SK-N-SH (cell line): ENCODE measurements around the gene SLC29A1. TPM values are rescaled to one million over a fixed set of nuclear protein-coding genes. Genes with fewer than 3 reads are reported as not detected.

Experiments used
- CTCF ChIA-PET: fragments of 300-600, 350-600 bp; formaldehyde crosslinking; extraction: SDS; loops from one replicate; lab custom pipeline; 2021; lab: Yijun Ruan, JAX
- POLR2A ChIA-PET: fragments of 350-600 bp; sonication (Branson Sonifier 250); formaldehyde crosslinking; extraction: SDS; loops from one replicate; lab custom pipeline; 2020; ENCODE audit warnings: antibody characterized with exemption, inconsistent platforms; lab: Yijun Ruan, JAX
- DNase-seq: peaks from one replicate; pipeline ENCODE4 v3.0.0; 2012
- H2AFZ ChIP-seq: fragments of 200-600 bp; sonication (generic); 2 replicates; pipeline ENCODE4 v1.8.1; 2016; ENCODE audit warnings: antibody characterized with exemption, mild to moderate bottlenecking, low read depth
- H3F3A ChIP-seq: fragments of 200-600 bp; sonication (generic); replicated peaks from 2 replicates; pipeline ENCODE3; 2016; ENCODE audit warnings: antibody characterized with exemption, mild to moderate bottlenecking; ENCODE audit not compliant: insufficient read depth
- H3K27ac ChIP-seq, 2 experiments: fragments of 200-500 bp in 1 of 2; fragments of 200-600 bp in 1 of 2; sonication (Bioruptor generic) in 1 of 2; sonication (generic), shearing (Covaris generic) in 1 of 2; 2 replicates each; pipeline versions ENCODE4 v1.5.1 to v1.6.1; 2014 to 2016; ENCODE audit warnings: low read depth in 2 of 2, inconsistent platforms in 1 of 2, low read length in 1 of 2, mild to moderate bottlenecking in 1 of 2, mixed read lengths in 1 of 2
- H3K27me3 ChIP-seq: fragments of 200-600 bp; sonication (generic), shearing (Covaris generic); 2 replicates; pipeline ENCODE4 v1.6.1; 2016; ENCODE audit warnings: mixed run types; ENCODE audit not compliant: insufficient read depth
- H3K36me3 ChIP-seq, 2 experiments: fragments of 200-500 bp in 1 of 2; fragments of 200-600 bp in 1 of 2; sonication (Bioruptor generic) in 1 of 2; sonication (generic) in 1 of 2; replicated peaks in 1 of 2; 2 replicates each; pipeline versions ENCODE3 to v1.5.1; 2014 to 2016; ENCODE audit warnings: low read length in 1 of 2, mild to moderate bottlenecking in 1 of 2; ENCODE audit not compliant: insufficient read depth in 2 of 2, control insufficient read depth in 1 of 2
- H3K4me1 ChIP-seq, 2 experiments: fragments of 200-500 bp in 1 of 2; fragments of 200-600 bp in 1 of 2; sonication (Bioruptor generic) in 1 of 2; sonication (generic), shearing (Covaris generic) in 1 of 2; 2 replicates each; pipeline versions ENCODE4 v1.5.1 to v1.6.1; 2014 to 2016; ENCODE audit warnings: low read depth in 1 of 2, low read length in 1 of 2, mixed run types in 1 of 2; ENCODE audit not compliant: insufficient read depth in 2 of 2, control insufficient read depth in 1 of 2
- H3K4me2 ChIP-seq: fragments of 200-600 bp; sonication (generic), shearing (Covaris generic); 2 replicates; pipeline ENCODE4 v1.6.1; 2017; ENCODE audit warnings: mixed run types
- H3K4me3 ChIP-seq, 2 experiments: fragments of 200-500 bp in 1 of 2; fragments of 200-600 bp in 1 of 2; sonication (Bioruptor generic) in 1 of 2; sonication (generic), shearing (Covaris generic) in 1 of 2; 2 replicates each; pipeline versions ENCODE4 v1.5.1 to v1.8.1; 2014 to 2016; ENCODE audit warnings: low read depth in 2 of 2, inconsistent platforms in 1 of 2, low read length in 1 of 2, mild to moderate bottlenecking in 1 of 2, mixed read lengths in 1 of 2, moderate library complexity in 1 of 2
- H3K79me2 ChIP-seq: fragments of 200-600 bp; sonication (generic); 2 replicates; pipeline ENCODE4 v1.8.1; 2017; ENCODE audit warnings: mild to moderate bottlenecking; ENCODE audit not compliant: insufficient read depth
- H3K9ac ChIP-seq: fragments of 200-600 bp; sonication (generic); 2 replicates; pipeline ENCODE4 v1.6.1; 2017; ENCODE audit warnings: mixed run types
- H3K9me2 ChIP-seq: fragments of 200-600 bp; sonication (generic); 2 replicates; pipeline ENCODE4 v1.6.1; 2017; ENCODE audit warnings: mixed run types
- H3K9me3 ChIP-seq: fragments of 200-600 bp; sonication (generic); 2 replicates; pipeline ENCODE4 v1.6.1; 2017; ENCODE audit warnings: mixed run types, mild to moderate bottlenecking, moderate library complexity
- H4K20me1 ChIP-seq: fragments of 200-600 bp; sonication (generic); 2 replicates; pipeline ENCODE4 v1.6.1; 2017; ENCODE audit warnings: mild to moderate bottlenecking, mixed run types; ENCODE audit not compliant: insufficient read depth
- CHD2 ChIP-seq: fragments of 150-350 bp; IDR thresholded peaks from 2 replicates; pipeline ENCODE4 v1.6.1; 2018; ENCODE audit warnings: low read length; ENCODE audit not compliant: partially characterized antibody
- CTCF ChIP-seq: fragments of 200-600 bp; sonication (generic); IDR thresholded peaks from 2 replicates; pipeline ENCODE4 v1.6.1; 2017; ENCODE audit warnings: antibody characterized with exemption, mild to moderate bottlenecking, moderate library complexity
- FOXM1 ChIP-seq: IDR thresholded peaks from 2 replicates; pipeline ENCODE4 v1.4.0; 2012; ENCODE audit warnings: low read depth, mild to moderate bottlenecking
- JUND ChIP-seq: IDR thresholded peaks from 2 replicates; pipeline ENCODE4 v1.4.0; 2012
- MEF2A ChIP-seq: IDR thresholded peaks from 2 replicates; pipeline ENCODE4 v1.4.0; 2012; ENCODE audit warnings: low read depth, borderline replicate concordance
- RFX5 ChIP-seq: IDR thresholded peaks from 2 replicates; pipeline ENCODE4 v1.6.1; 2012; ENCODE audit warnings: mild to moderate bottlenecking, improper control_type of control experiment, low read length
- SMC3 ChIP-seq: IDR thresholded peaks from 2 replicates; pipeline ENCODE4 v1.6.1; 2012; ENCODE audit warnings: low read depth, low read length, improper control_type of control experiment
- TCF12 ChIP-seq: IDR thresholded peaks from 2 replicates; pipeline ENCODE4 v1.4.0; 2012
- WGBS: methylation state at CpG from one replicate; pipeline ENCODE4 v1.1.6; 2017; ENCODE audit warnings: low lambda C conversion rate; 5-methylcytosine and 5-hydroxymethylcytosine counted together
- polyA plus RNA-seq, 3 experiments: library from polyadenylated mRNA; depleted of rRNA; stranded (reverse); fragments of >200 nt; gene quantifications; 2 replicates each; pipeline ENCODE4 v1.2.3, GENCODE V29; 2012
- TF ChIP-seq, protein P1 (sequence below): IDR thresholded peaks from 2 replicates; pipeline ENCODE4 v1.4.0; 2012; ENCODE audit warnings: low read depth, borderline replicate concordance
- TF ChIP-seq, protein P2 (sequence below): IDR thresholded peaks from 2 replicates; pipeline ENCODE4 v1.4.0; 2012; ENCODE audit warnings: low read depth, borderline replicate concordance
- TF ChIP-seq, protein P3 (sequence below): fragments of 150-350 bp; IDR thresholded peaks from 2 replicates; pipeline ENCODE4 v1.6.1; 2016; ENCODE audit warnings: mild to moderate bottlenecking, low read depth, low read length

SLC29A1 gene
- polyA plus RNA-seq, 1 of the 3 experiments (the other 2 are of a cell fraction), result 44.5 TPM

GRCh38 chr6:44221291-44221960, 2.0 kb upstream of the SLC29A1 start (continued):
- peak; percentile 83 for TF ChIP-seq CTCF
- peak; percentile 54; the same call in 1 of the 2 replicates for TF ChIP-seq TCF12
- TF ChIP-seq, protein P1, sequence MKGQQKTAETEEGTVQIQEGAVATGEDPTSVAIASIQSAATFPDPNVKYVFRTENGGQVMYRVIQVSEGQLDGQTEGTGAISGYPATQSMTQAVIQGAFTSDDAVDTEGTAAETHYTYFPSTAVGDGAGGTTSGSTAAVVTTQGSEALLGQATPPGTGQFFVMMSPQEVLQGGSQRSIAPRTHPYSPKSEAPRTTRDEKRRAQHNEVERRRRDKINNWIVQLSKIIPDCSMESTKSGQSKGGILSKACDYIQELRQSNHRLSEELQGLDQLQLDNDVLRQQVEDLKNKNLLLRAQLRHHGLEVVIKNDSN, result no peak

- 64% methylated on average over 2 of the region's 2 CpGs for WGBS
- no peak for DNase-seq
- H3K9me2 ChIP-seq, result no peaks in the 10 kb centered on the region
- peaks cover 17 to 66% of the 10 kb centered on the region in 2 experiments for H3K4me1 ChIP-seq
- H3F3A ChIP-seq, result peaks cover 7% of the 10 kb centered on the region
- peak overlapping the region; percentile 52 to 98 for H3K27ac ChIP-seq
- H3K9me3 ChIP-seq, result no peaks in the 10 kb centered on the region
- H2AFZ ChIP-seq, result no peak overlapping the region
- no peaks in the 10 kb centered on the region for H3K27me3 ChIP-seq
- H3K9ac ChIP-seq, result no peak overlapping the region
- no peak overlapping the region; a peak in 1 of 4 replicates for H3K4me3 ChIP-seq
- ChIA-PET POLR2A (interaction anchor here (0.7 to 4.7 kb wide), 5 partner anchors 12 to 49 kb away, joined by 3 to 49 read pairs (median 3); partner anchors contain the start of gene HSP90AB1), CTCF (interaction anchor here (1.0 to 13.7 kb wide), 21 partner anchors 8 to 139 kb away, joined by 3 to 224 read pairs (median 4); partner anchors contain the start of genes HSP90AB1 and SLC35B2)
- H3K36me3 ChIP-seq, result no peaks in the 10 kb centered on the region
- peaks cover 5% of the 10 kb centered on the region; the same call in 1 of the 2 replicates for H4K20me1 ChIP-seq
- peaks cover 7% of the 10 kb centered on the region; the same call in 1 of the 2 replicates for H3K79me2 ChIP-seq
- peak overlapping the region; percentile 82 for H3K4me2 ChIP-seq
- TF ChIP-seq SMC3, result no peak
- TF ChIP-seq FOXM1, result no peak
- no peak for TF ChIP-seq RFX5
Observed at GRCh38 chr6:44221961-44222335, 1.4 kb upstream of the SLC29A1 start.

- DNase-seq, result no peak
- Histone ChIP-seq H3K27ac (peak overlapping the region in 1 of 2 experiments; percentile 98; a peak in 2 of 4 replicates), H4K20me1 (peaks cover 5% of the 10 kb centered on the region; the same call in 1 of the 2 replicates), H3K36me3 (no peaks in the 10 kb centered on the region), H2AFZ (peak overlapping the region; percentile 56; the same call in 1 of the 2 replicates), H3K4me2 (peak overlapping the region; percentile 99), H3K9ac (no peak overlapping the region), H3F3A (peaks cover 7% of the 10 kb centered on the region), H3K9me3 (no peaks in the 10 kb centered on the region), H3K4me3 (peak overlapping the region; percentile 53 to 65; a peak in 3 of 4 replicates), H3K4me1 (peaks cover 17 to 66% of the 10 kb centered on the region in 2 experiments), H3K9me2 (no peaks in the 10 kb centered on the region)
- POLR2A ChIA-PET, result interaction anchor here (0.6 to 4.7 kb wide), 4 partner anchors 12 to 148 kb away, joined by 3 to 49 read pairs (median 12); partner anchors contain the start of genes HSP90AB1 and SLC35B2
- CTCF ChIA-PET, result interaction anchor here (1.0 to 13.7 kb wide), 12 partner anchors 10 to 127 kb away, joined by 3 to 224 read pairs (median 4); partner anchors contain the start of gene HSP90AB1
- no peak for TF ChIP-seq JUND
- TF ChIP-seq TCF12, result no peak
- no peak for TF ChIP-seq FOXM1
- TF ChIP-seq SMC3, result no peak
- no peak for TF ChIP-seq MEF2A
- TF ChIP-seq, protein P2, sequence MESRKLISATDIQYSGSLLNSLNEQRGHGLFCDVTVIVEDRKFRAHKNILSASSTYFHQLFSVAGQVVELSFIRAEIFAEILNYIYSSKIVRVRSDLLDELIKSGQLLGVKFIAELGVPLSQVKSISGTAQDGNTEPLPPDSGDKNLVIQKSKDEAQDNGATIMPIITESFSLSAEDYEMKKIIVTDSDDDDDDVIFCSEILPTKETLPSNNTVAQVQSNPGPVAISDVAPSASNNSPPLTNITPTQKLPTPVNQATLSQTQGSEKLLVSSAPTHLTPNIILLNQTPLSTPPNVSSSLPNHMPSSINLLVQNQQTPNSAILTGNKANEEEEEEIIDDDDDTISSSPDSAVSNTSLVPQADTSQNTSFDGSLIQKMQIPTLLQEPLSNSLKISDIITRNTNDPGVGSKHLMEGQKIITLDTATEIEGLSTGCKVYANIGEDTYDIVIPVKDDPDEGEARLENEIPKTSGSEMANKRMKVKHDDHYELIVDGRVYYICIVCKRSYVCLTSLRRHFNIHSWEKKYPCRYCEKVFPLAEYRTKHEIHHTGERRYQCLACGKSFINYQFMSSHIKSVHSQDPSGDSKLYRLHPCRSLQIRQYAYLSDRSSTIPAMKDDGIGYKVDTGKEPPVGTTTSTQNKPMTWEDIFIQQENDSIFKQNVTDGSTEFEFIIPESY, result no peak
- TF ChIP-seq, protein P3, sequence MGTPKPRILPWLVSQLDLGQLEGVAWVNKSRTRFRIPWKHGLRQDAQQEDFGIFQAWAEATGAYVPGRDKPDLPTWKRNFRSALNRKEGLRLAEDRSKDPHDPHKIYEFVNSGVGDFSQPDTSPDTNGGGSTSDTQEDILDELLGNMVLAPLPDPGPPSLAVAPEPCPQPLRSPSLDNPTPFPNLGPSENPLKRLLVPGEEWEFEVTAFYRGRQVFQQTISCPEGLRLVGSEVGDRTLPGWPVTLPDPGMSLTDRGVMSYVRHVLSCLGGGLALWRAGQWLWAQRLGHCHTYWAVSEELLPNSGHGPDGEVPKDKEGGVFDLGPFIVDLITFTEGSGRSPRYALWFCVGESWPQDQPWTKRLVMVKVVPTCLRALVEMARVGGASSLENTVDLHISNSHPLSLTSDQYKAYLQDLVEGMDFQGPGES, result no peak
- TF ChIP-seq CTCF, result no peak; the same call in 1 of the 2 replicates
- no peak for TF ChIP-seq CHD2
- TF ChIP-seq, all 33 proteins: peak for 0
- 51% methylated on average over 25 of the region's 26 CpGs for WGBS
- H3K27me3 ChIP-seq, result no peaks in the 10 kb centered on the region
- H3K79me2 ChIP-seq, result peaks cover 7% of the 10 kb centered on the region; the same call in 1 of the 2 replicates
Observed at GRCh38 chr6:44222486-44223318, 693 bp upstream of the SLC29A1 start.
